ENCODE data around the gene DISP3.

DISP3 gene, protein sequence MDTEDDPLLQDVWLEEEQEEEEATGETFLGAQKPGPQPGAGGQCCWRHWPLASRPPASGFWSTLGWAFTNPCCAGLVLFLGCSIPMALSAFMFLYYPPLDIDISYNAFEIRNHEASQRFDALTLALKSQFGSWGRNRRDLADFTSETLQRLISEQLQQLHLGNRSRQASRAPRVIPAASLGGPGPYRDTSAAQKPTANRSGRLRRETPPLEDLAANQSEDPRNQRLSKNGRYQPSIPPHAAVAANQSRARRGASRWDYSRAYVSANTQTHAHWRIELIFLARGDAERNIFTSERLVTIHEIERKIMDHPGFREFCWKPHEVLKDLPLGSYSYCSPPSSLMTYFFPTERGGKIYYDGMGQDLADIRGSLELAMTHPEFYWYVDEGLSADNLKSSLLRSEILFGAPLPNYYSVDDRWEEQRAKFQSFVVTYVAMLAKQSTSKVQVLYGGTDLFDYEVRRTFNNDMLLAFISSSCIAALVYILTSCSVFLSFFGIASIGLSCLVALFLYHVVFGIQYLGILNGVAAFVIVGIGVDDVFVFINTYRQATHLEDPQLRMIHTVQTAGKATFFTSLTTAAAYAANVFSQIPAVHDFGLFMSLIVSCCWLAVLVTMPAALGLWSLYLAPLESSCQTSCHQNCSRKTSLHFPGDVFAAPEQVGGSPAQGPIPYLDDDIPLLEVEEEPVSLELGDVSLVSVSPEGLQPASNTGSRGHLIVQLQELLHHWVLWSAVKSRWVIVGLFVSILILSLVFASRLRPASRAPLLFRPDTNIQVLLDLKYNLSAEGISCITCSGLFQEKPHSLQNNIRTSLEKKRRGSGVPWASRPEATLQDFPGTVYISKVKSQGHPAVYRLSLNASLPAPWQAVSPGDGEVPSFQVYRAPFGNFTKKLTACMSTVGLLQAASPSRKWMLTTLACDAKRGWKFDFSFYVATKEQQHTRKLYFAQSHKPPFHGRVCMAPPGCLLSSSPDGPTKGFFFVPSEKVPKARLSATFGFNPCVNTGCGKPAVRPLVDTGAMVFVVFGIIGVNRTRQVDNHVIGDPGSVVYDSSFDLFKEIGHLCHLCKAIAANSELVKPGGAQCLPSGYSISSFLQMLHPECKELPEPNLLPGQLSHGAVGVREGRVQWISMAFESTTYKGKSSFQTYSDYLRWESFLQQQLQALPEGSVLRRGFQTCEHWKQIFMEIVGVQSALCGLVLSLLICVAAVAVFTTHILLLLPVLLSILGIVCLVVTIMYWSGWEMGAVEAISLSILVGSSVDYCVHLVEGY (N-terminal part only)

DNA sequence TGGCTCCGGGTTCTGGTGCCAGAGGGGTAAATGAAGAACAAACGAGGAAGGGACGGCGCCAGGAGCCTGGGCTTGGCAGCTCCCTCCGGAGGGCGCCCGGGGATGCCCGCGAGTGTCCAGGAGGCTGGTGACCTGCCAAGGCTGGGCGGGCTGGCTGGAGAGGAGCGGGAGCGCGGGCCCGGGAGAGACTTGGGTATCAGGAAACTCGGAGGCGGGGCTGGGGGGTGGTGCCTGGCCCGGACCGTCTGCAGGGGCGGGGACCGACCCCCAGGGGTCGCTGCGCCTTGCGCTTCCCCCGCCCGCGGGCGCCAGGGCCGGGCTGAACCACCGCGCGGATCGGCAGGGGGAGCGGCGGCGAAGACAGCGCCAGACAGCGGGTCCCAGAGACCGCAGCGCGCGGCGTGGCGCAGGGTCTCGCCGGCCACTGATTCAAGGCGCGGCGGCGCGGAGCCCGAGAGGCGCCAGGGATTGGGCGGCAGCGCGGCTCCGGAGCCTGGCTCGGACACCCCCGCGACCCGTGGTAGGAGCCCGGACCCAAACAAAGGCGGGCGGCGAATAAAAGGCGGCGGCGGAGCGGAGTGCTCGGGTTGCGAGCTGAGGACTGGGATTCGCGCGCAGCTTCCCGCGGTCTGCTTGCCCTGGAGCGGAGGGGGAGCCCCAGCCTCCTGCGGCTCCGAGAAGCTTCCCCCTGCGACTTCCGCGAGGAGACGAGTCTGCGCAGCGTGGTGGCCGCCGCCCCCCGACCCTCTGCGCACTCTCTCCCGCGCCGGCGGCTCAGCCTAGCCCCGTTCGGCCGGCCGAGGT, at the start of gene DISP3:
DISP3 (plus strand) TSS at position 585 of the 804 bp plus-strand sequence. CDS start 21,838 bp downstream, outside the sequence.
- peak within 1 kb of the TSS; percentile 57 for H3K4me3 ChIP-seq (ENCODE audit: low read depth, low read length)
- no peak for DNase-seq (ENCODE audit: low read depth)

DNA sequence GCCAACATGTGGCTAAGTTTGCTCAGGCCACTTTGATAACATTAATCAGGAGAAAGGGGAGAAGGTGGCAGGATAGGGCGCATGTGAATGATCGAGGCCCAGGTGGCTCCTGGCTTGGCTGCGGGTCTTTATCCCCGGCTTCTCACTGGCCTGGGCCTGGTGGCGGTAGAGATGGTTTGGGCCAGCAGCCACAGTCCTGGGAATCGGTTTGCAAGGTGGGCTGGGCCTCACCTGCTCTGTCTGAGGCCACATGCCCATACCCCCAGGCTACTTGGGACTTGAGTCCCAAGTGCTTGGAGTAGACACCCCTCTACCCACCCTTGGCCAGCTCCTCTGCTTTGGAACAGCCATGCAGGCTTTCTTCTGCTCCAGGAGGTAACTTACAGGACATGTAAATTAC, 49.7 kb upstream of the DISP3 start:
- H3K4me3 ChIP-seq (ENCODE audit: low read depth, low read length) = no peak overlapping the region
- DNase-seq (ENCODE audit: low read depth) = no peak

DNA sequence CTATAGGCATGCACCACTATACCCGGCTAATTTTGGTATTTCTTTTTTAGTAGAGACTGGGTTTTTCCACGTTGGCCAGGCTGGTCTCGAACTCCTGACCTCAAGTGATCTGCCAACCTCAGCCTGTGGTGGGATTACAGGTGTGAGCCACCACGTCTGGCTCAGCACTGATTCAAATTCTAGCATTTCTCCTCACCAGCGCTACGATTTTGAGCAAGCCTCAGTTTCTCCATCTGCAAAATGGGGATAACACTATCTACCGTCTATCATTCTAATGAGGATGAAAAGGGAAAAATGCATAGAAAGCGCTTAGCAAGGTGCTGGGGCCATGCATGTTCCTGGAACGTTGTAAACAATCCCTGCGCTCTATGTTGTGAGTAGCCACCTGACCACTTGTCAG, 49.0 kb upstream of the DISP3 start:
- DNase-seq (ENCODE audit: low read depth) = no peak
- no peak overlapping the region for H3K4me3 ChIP-seq (ENCODE audit: low read depth, low read length)

DNA sequence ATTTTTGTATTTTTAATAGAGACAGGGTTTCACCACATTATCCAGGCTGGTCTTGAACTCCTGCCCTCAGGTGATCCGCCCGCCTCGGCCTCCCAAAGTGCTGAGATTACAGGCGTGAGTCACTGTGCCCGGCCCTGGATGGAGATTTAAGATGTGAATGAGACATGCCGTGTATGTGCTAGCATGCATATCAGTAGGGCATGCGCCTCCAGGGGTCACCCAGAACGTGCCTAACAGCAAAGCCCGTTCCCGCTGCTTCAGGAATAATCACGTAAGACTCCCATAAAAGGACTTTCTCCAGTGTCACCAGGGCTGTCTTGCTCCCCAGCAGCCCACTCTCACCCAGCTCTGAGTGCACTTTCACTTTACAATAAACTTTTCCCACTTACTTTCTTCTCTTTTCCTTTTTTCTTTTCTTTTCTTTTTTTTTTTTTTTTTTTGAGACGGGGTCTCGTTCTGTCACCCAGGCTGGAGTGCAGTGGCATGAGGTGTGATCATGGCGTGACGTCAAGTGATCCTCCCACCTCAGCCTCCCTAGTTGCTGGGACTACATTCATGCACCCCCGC, 46.9 kb upstream of the DISP3 start:
- H3K4me3 ChIP-seq (ENCODE audit: low read depth, low read length) = no peak overlapping the region
- DNase-seq (ENCODE audit: low read depth) = no peak

DNA sequence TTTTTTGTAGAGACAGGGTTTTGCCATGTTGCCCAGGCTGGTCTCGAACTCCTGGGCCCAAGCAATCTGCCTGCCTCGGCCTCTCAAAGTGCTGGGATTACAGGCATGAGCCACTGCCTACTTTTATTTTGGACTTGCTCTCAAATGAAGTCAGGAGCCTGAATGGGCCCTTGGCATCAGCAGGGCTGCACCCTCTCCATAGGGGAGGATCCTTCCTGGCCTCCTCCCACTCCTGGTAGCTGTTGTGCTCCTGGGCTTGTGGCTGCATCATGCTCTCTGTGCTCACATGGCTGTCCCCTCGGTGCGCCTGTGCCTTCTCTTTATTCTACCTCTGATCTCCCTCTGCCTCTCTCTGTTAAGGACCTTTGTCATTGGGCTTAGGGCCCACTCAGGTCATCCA, 46.4 kb upstream of the DISP3 start:
- no peak overlapping the region for H3K4me3 ChIP-seq (ENCODE audit: low read depth, low read length)
- DNase-seq (ENCODE audit: low read depth) = no peak

DNA sequence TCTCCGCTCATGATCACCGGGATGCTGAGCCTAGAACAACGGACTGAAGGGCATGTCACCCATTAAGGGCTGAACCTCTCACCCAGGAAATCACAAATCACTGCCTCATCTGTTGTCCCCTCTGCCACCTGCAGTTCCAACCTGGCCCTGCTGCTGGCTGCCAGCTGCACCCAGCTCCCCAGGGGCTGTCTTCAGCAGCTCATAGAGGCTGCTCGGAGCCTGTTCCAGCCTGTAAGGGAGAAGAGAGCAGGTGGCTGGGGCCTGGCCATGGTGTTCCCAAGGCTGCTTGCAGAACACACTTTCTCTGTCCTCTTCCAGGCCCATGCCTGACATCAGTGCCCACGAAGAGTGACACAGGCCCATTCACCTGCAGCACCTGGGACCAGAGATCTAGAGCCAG, 44.5 kb upstream of the DISP3 start:
- no peak overlapping the region for H3K4me3 ChIP-seq (ENCODE audit: low read depth, low read length)
- no peak for DNase-seq (ENCODE audit: low read depth)

DNA sequence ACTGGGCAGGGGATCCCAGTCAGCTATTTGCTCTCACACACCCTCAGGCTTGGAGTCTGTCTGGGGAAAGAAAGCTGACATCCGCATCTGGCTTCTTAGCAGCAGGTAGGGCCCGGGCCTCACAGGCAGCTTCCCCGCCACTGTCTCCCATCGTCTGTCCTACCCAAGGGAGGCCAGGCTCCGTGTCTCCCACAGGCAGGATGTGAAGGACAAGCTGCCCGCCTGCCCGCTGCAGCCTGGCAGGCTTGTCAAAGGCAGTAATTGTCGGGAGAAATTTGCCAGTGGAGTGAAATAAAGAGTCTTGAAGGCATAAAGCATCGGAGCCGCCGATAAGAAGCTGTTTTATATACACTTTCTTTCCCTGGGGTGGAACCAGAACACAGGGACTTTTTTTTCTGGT, 44.0 kb upstream of the DISP3 start:
- no peak for DNase-seq (ENCODE audit: low read depth)
- H3K4me3 ChIP-seq (ENCODE audit: low read depth, low read length) = no peak overlapping the region

DNA sequence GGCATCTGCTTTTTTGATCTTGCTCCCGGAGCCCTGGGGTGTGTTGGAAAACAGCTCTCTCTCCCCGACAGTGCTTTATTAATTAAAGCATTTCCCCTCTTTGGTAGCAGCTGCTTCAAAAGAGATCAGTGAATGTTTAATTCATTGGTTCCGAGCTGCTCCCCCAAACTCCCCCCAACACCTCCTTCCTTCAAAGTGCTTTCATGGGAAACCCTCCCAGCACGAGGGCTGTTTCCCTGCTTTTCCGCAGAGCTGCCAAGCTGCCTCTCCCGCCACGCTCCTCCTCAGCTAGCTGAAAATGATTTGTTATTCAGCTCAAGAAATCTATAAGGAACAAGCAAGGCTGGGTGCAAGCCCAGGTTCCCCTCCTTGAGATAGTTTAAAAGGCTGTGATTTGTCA, 40.0 kb upstream of the DISP3 start:
- no peak overlapping the region for H3K4me3 ChIP-seq (ENCODE audit: low read depth, low read length)
- DNase-seq (ENCODE audit: low read depth) = no peak

DNA sequence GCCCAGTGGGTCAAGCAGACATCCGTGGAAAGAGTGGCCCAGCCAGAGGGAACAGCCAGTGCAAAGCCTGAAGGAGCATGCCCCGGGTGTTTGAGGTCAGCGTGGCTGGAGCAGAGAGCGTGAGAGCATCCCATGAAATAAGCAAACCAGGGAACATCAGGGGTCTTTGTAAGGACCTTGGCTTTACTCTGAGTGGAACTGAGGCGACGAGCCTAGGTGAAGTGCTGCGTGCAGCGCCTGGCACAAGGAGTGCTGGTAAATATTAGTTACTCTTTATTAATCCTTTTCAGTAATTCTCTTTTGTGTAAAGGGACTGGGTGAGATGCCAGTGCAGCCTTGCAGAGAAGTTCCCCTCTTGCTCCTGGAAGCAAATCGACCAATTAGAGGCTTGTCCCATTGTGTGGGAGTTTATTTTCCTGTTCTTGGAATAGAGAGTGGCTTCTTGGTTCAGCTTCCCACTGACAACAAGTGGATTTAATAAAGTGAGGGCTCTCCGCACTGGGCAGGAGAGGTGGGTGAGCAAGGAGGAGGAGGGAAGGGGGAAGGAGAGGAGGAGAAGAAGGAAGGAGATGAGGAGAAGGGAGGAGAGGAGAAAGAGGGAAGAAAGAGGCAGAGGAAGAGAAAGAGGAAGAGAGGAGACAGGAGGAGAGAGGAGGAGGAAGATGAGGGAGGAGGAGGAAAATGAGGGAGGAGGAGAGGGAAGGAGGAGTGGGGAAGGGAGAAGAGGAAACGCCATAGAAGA, 37.6 kb upstream of the DISP3 start:
- DNase-seq (ENCODE audit: low read depth) = no peak
- H3K4me3 ChIP-seq (ENCODE audit: low read depth, low read length) = no peak overlapping the region

DNA sequence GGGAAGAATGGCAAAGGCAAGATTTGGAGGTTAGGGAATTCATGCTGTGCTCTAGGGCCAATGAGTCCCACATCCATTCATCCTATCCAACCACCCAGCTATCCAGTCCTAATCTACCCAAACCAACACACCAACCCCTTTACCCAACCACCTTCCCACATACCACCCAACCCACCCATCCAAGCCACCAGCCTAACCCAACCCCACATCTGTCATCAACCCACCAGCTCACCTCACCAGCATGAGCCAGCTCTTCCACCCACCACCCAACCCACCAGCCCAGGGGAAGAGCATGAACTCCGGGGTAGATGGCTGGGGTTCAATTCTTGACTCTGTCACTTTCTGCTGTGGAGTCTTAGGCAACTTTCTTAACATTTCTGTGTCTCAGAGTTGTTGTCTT, 35.9 kb upstream of the DISP3 start:
- no peak overlapping the region for H3K4me3 ChIP-seq (ENCODE audit: low read depth, low read length)
- DNase-seq (ENCODE audit: low read depth) = no peak

DNA sequence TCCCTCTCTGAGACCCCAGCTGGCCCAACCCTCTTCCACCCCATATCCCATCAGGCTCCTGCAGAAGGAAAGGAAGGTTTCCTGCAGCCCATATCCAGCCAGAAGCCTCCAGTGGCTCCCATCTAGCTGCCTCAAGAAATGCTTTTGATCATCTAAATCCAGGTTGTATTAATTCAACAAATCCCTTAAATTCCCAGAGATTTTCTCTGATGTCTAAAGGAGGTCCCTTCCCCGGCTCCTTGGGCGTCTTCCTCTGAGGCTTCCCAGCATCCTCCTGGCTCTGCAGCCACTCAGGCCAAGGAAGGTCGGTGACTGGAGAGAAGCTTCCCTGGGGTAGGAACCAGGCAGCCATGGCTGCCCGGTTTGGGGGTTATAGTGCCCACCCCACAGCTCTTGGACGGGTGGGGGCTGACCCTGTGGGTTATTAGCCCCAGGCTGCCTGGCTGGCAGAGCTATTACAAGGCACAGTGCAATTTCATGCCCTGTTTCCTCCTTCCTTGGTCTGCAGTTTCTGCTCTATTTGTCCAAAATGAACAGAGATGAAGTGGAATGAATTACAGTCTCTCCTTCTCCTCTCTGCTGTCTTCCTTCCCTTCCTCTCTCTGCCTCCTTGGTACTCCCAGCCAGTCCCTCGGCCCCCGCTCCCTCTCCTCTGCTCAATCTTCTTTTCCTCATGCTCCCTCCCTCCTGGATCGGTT, 34.8 kb upstream of the DISP3 start:
- no peak overlapping the region for H3K4me3 ChIP-seq (ENCODE audit: low read depth, low read length)
- DNase-seq (ENCODE audit: low read depth) = no peak

DNA sequence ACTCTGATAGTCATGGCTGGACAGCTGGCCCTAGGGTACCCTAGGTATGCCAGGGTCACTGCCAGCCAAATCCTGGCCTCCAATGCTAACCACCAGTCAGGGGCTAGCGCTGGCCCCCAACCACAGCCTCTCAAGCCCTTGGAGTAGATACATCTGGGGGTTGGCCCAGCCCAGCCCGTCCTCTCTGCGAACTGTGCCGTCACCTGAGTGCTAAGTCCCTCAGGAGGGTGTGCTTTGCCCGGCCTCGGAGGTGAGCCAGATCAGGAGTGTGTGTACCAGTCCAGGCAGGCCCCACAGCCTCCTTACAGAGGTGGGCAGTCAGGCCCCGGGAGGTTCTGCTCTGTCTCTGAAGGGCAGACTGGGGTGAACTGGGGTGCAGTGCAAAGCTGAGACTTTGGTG, 34.0 kb upstream of the DISP3 start:
- H3K4me3 ChIP-seq (ENCODE audit: low read depth, low read length) = no peak overlapping the region
- DNase-seq (ENCODE audit: low read depth) = no peak

DNA sequence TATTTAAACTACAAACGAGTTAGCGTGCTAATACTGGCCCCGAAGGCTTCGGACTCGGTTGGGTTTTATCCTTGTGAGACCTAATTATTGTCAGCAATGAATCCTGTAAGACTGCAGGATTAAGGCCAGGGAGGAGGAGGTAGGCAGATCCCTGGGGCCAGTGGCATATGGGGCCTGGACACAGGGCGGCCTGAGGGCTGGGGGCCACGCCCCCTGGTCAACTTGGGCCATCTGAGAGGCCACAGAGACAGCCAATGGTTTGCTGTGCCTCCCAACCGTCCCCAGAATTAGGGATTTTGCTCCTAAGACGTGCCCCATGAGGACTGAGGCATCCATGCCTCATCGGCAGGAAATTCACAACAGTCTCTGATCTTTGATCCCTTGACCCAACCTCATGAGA, 31.1 kb upstream of the DISP3 start:
- no peak for DNase-seq (ENCODE audit: low read depth)
- no peak overlapping the region for H3K4me3 ChIP-seq (ENCODE audit: low read depth, low read length)

DNA sequence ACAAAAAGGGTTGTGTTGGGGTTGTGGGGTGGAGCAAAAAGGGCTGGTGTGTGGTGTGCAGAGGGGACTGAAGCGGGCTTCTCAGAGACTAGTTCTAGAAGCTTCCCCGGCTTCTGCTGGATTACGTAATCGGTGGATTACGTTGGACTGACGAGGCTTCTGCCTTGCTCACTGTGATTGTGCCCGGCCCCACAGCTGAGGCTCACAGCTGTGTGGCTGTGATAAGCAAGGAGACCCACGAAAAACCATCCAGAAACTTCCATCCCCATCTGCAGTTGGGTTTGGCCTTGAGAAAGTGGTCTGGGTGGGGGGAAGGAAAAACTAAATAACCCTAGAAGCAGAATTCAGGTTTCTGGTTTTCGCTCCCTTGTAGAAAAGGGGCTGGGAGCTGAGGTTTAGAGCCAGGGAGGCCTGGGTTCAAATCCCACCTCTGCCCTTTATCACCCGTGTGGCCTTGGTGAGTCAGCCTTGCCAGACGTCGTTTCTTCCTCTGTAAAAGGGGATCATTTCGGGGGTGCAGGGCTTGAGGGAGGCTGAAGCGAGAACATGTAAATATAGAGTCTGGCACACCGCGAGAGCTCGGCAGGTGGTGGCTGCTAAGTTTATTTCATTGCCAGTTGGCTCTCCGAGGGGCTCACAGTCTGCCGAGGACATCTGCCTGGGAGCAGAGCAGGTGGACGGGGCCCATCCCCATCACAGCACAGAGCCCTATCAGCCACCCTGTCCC, 30.4 kb upstream of the DISP3 start:
- no peak overlapping the region for H3K4me3 ChIP-seq (ENCODE audit: low read depth, low read length)
- DNase-seq (ENCODE audit: low read depth) = no peak

DNA sequence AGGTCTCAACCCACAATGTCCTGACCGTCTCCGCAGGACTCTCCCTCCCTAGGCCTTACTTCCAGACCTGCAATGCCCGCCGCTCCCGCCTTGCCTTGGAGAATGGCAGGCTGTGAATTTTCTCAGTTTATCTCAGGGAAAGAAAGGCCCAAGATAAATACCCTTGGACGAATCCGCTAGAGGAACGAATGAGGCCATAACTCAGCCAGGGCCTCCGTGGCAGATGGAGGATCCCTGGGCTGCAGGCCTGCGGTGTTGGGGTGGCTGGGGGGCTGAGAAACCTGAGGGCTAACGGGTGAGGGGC, 29.9 kb upstream of the DISP3 start:
- H3K4me3 ChIP-seq (ENCODE audit: low read depth, low read length) = no peak overlapping the region

DNA sequence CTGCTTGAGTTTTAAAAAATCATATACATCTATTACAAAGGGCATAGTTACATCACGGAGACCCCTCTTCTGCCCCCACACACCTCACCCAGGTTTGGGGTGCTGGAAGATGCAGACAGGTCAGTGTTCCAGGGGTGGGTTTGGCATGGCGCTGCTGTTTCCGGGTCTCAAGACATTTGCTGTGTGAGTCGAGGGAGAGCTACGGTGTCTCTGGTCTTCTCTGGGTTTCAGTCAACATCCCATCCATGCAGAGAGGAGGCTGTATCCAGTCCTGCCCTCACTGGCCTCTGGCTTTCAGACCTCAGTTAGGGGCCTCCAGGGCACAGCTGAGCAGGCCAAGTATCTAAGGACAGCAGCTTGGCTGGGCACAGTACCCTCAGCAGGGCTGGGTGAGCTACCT, 28.6 kb upstream of the DISP3 start:
- no peak overlapping the region for H3K4me3 ChIP-seq (ENCODE audit: low read depth, low read length)
- no peak for DNase-seq (ENCODE audit: low read depth)

More for the DNA sequence above, 29.9 kb upstream of the DISP3 start:
- no peak for DNase-seq (ENCODE audit: low read depth)
